ENCODE measurements around the gene SATB2. TPM values are rescaled to one million over a fixed set of nuclear protein-coding genes. Genes with fewer than 3 reads are reported as not detected.

The SATB2 gene
- total RNA-seq, 1 experiment from 2014 or later, result 22.1 TPM

- TF ChIP-seq ATF2 (CRISPR knock-in tag; IDR thresholded peaks at IDR 0.05; ENCODE audit: borderline replicate concordance, low read depth) (no peak), GRHL2 (CRISPR knock-in tag; IDR thresholded peaks at IDR 0.05; ENCODE audit: insufficient replicate concordance, severe bottlenecking) (no peak), ESRRA (CRISPR knock-in tag; IDR thresholded peaks at IDR 0.05; ENCODE audit: borderline replicate concordance) (no peak), STAT6 (CRISPR knock-in tag; conservative IDR thresholded peaks at IDR 0.05; ENCODE audit: low read depth) (no peak), GTF2I (CRISPR knock-in tag; conservative IDR thresholded peaks at IDR 0.05) (no peak), IRF2 (CRISPR knock-in tag; IDR thresholded peaks at IDR 0.05; ENCODE audit: borderline replicate concordance, low read depth) (no peak), FOXK1 (CRISPR knock-in tag; IDR thresholded peaks at IDR 0.05) (0 out of 2 replicates have a peak, but pooled peaks have one; percentile 53), JUN (CRISPR knock-in tag; IDR thresholded peaks at IDR 0.05) (no peak), MXD4 (CRISPR knock-in tag; IDR thresholded peaks at IDR 0.05; ENCODE audit: borderline replicate concordance) (no peak), CREB1 (CRISPR knock-in tag; IDR thresholded peaks at IDR 0.05) (no peak), E2F5 (CRISPR knock-in tag; IDR thresholded peaks at IDR 0.05) (no peak), TCF7 (CRISPR knock-in tag; IDR thresholded peaks at IDR 0.05; ENCODE audit: low read depth) (no peak), ETV6 (CRISPR knock-in tag; IDR thresholded peaks at IDR 0.05) (no peak), SP1 (CRISPR knock-in tag; conservative IDR thresholded peaks at IDR 0.05) (0 out of 2 replicates have a peak, but pooled peaks have one; percentile 52), NFYB (CRISPR knock-in tag; conservative IDR thresholded peaks at IDR 0.05; ENCODE audit: low read depth) (no peak), NFE2L1 (CRISPR knock-in tag; IDR thresholded peaks at IDR 0.05) (0 out of 2 replicates have a peak, but pooled peaks have one; percentile 18), SMAD3 (CRISPR knock-in tag; IDR thresholded peaks at IDR 0.05; ENCODE audit: borderline replicate concordance) (no peak), USF1 (CRISPR knock-in tag; IDR thresholded peaks at IDR 0.05) (peak; percentile 25; the same call in 1 of the 2 replicates), FOXJ3 (CRISPR knock-in tag; IDR thresholded peaks at IDR 0.05; ENCODE audit: borderline replicate concordance) (no peak), ZNF416 (CRISPR knock-in tag; IDR thresholded peaks at IDR 0.05) (no peak), NR3C1 (CRISPR knock-in tag; conservative IDR thresholded peaks at IDR 0.05; ENCODE audit: low read depth) (no peak), ATF3 (CRISPR knock-in tag; conservative IDR thresholded peaks at IDR 0.05) (no peak), E2F1 (CRISPR knock-in tag; IDR thresholded peaks at IDR 0.05) (no peak), SMAD4 (CRISPR knock-in tag; IDR thresholded peaks at IDR 0.05) (no peak), ZNF532 (CRISPR knock-in tag; IDR thresholded peaks at IDR 0.05; ENCODE audit: borderline replicate concordance) (no peak), ATF1 (CRISPR knock-in tag; IDR thresholded peaks at IDR 0.05) (no peak), ZNF671 (CRISPR knock-in tag; IDR thresholded peaks at IDR 0.05) (no peak), GABPB1 (CRISPR knock-in tag; IDR thresholded peaks at IDR 0.05) (peak; percentile 66), NFATC4 (CRISPR knock-in tag; IDR thresholded peaks at IDR 0.05) (no peak)
Measured at GRCh38 chr2:199455545-199456382, 2.0 kb downstream of the SATB2 start (continued).

Data from WTC11 (cell line).